Measurements from ENCODE around the gene ASMT.
"Not testable (repeated sequence)": the region's sequence is repeated elsewhere in the genome, so short reads cannot be mapped to it uniquely, and the experiment has no call there.

ASMT gene

DNA sequence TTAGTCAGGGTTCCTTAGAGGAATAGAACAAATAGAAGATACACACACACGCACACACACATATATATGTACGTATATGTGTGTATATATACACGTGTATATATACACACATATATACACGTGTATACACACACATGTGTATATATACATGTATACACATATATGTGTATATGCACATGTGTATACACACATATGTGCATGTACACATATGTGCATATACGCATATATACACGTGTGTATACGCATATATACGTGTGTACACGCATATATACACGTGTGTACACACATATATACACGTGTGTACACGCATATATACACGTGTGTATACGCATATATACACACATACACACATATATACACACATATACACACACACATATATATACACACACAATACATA, 41.5 kb downstream of the ASMT start:
- no peak for DNase-seq

DNA sequence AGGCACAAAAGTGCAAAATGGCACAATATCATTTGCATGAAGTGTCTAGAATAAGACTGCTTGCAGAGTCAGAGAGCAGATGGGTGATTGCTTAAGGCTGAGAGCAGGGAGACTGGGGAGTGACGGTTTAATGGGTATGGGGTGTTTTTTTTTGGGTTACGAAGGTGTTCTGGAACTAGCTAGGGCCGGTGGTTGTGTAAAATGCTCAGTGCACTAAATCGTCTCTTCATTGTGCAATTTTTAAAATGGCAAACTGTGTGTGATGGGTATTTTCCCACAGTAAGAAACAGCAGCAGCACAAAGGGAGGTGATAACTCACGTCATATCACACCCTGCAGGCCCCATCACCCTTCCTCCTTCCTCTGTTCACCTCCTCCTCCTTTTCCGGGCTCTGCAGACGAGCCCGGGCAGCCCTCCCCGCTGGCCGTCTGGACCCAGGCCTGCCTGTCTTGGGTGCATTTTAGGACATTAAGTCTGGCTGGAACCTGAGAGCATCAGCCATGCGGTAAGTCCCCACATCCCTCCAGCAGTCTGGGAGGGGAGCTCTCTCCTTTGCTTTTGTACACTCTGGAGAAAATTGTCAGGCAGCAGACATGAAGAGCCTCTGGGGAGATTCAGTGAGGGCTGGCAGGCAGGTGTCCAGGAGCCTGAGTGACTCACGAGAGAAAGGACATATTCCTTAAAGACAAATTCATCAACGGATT, 42.7 kb downstream of the ASMT start:
- peak; percentile 6 for DNase-seq

DNA sequence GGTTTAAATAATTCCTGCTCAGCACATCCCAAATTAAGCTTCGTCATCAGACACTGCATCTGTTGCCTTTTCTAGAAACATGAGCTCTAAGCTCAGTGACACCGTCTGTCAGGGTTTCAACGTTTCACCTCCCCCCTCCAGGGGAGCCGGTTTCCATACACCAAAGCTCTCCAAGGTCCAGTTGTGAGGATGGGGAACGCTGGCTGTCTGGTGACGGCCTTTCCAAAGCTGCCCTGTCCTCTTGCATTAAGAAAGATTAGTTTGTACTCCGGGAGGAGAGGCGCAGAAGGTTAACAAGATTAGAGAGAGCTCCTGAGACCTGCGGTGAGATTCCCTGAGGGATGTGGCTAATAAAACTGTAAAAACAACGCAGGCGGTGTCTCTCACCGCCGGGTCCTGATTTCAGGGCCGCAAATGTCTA, 43.2 kb downstream of the ASMT start:
- no peak for DNase-seq

DNA sequence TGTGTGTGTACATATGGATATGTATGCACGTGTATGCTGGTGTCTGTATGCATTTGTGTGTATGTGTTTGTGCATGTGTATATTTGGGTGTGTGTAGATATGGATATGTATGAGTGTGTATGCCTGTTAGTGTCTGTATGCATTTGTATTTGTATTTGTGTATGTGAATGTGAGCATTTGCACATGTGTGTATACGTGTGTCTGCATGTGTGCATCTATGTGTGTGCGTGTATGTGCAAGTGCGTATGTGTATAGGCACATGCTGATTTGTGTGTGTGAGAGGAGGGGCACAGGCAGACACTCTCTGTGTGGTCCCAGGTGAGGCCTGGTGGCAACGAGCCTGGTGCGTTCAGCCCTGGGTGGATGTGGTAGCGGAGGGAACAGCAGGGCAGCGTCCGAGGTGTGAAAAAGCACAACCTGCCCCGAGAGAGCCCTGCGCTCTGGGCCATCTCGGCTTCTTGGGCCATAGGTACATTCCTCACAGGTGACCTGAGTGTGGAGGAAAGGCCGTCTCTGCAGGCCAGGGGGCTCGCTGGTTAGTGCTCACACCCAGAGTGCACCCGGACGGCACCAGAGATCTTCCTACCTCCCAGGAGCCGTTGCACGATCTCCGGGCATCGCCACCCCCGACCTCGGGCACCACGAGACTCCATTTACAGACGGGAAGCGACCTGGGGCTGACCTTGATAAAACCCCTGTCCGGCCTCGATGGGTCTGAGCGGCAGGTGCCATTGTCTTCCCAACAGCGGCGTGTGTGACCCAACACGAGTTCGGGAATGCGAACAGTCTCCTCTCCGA, 45.0 kb downstream of the ASMT start:
- no peak for DNase-seq

DNA sequence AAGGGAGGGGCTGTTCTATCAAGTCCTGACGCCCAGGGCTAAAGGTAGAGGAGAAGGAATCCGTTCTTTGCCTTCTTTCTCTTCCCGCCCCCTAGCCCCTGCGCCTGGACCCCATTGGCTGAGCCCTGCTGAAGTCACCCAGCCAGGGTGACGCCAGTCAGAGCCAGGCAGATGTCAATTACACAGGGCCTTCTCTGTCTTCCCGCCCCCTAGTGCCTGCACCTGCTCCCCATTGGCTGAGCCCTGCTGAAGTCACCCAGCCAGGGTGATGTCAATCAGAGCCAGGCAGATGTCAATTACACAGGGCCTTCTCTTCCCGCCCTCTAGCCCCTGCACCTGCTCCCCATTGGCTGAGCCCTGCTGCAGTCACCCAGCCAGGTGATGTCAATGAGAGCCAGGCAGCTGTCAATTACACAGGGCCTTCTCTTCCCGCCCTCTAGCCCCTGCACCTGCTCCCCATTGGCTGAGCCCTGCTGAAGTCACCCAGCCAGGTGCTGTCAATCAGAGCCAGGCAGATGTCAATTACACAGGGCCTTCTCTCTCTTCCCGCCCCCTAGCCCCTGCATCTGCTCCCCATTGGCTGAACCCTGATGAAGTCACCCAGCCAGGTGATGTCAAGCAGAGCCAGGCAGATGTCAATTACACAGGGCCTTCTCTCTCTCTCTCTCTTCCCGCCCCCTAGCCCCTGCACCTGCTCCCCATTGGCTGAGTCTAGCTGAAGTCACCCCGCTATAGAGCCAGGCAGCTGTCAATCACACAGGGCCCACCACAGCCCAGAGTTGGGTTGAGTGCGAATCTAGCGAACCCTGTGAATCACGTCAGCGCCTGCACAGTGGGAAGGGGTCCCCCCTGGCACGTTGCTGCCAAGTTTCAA, 46.4 kb downstream of the ASMT start:
- no peak for DNase-seq

DNA sequence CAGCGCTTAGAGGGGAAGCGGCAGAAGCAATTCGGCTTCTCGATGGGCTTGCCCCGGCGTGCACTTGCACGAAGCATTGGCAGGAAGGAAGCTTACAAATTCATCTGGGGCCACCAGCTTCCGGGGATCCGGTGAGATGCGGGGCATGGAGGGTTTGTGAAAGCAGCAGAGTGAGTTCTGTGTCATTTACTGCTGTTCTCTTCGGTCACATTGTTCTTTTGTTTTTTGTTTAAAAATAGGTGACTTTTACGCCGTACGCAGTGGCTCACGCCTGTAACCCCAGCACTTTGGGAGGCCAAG, 47.0 kb downstream of the ASMT start:
- no peak for DNase-seq

DNA sequence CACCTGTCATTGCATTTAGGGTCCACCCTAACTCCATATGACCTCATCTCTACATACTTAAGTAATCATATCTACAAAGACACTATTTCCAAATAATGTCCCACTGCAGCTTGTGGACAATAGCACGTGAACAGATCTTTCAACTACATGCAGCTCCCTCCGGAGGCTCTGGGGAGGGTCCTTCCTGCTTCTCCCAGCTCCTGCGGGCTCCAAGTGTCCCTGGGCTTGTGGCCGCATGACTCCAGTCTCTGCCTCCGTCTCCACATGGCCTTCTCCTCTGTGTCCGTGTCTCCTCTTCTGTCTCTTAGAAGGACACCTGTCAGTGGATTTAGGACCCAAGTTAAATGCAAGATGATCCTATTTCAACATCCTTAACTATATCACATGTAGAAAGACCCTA, 52.7 kb downstream of the ASMT start:
- DNase-seq: no peak

DNA sequence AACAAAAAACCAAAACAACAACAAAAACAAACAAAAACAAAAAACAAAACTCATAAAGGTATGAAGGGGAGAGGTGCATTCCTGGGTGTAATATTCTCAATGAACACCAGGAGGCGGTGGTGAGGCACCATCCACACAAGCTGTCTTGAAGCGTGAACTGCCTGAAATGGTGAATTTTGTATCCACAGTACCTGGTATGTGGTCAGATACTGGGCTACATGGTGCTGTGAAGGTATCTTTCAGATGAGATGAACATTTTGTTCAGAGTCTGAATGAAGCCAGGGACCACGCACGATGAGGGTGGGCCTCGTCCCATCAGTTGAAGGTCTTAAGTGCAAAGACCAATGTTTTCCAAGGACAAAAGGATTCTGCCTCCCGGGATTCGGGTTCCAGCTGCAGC, 58.5 kb downstream of the ASMT start:
- DNase-seq: no peak

DNA sequence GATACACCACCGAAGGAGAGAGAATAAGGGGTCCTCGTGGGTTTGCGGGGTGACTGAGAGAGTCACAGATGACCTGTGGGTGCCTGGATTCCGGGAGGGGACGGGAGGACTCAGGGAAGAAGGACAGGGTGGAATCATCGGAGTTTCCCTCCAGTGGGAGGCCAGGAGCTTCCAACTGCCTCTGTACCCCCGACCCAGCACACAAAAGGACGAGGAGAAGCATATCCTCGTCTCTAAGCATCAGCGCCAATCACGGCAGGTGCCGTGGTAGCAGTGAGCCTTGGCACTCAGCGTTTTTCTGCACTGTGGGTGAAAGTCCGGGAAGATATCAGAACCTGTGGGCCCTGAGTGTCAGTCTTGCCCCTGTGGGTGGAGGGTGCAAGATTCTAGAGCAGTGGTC, 62.0 kb downstream of the ASMT start:
- no peak for DNase-seq

DNA sequence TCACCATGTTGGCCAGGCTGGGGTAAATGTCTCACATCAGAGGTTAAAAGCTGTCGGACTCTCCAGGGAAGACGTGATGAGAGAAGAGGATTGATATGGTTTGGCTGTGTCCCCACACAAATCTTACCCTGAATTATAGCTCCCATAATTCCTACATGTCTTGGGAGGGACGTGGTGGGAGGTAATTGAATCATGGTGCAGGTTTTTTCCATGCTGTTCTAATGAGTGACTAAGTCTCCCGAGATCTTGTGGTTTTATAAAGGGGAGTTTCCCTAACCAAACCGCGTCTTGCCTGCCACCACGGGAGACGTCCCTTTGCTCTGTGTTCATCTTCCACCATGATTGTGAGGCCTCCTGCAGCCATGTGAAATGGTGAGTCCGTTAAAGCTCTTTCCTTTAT, 64.4 kb downstream of the ASMT start:
- no peak for DNase-seq

DNA sequence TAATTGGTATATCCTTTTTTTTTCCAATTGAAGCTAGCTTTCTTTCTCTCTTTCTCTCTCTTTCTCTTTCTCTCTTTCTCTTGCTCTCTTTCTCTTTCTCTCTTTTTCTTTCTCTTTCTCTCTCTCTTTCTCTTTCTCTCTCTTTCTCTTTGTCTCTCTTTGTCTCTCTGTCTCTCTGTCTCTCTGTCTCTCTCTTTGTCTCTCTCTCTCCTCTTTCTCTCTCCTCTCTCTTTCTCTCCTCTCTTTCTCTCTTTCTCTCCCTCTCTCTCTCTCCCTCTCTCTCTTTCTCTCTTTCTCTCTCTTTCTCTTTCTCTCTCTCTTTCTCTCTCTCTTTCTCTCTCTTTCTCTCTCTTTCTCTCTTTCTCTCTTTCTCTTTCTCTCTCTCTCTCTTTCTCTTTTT, 66.6 kb downstream of the ASMT start:
- DNase-seq: no peak

DNA sequence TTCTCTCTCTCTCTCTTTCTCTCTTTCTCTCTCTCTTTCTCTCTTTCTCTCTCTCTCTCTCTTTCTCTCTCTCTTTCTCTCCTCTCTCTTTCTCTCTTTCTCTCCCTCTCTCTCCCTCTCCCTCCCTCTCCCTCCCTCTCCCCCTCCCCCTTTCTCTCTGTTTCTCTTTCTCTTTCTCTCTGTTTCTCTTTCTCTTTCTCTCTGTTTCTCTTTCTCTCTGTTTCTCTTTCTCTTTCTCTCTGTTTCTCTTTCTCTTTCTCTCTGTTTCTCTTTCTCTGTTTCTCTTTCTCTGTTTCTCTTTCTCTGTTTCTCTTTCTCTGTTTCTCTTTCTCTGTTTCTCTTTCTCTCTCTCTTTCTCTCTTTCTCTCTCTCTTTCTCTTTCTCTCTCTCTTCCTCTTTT, 67.0 kb downstream of the ASMT start:
- not testable (repeated sequence) for DNase-seq

DNA sequence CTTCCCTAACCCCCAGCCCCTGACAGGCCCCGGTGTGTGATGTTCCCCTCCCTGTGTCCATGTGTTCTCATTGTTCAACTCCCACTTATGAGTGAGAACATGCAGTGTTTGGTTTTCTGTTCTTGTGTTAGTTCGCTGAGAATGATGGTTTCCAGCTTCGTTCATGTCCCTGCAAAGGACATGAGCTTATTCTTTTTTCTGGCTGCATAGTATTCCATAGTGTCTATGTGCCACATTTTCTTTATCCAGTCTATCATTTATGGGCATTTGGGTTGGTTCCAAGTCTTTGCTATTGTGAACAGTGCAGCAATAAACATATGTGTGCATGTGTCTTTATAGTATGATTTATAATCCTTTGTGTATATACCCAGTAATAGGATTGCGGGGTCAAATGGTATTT, 67.6 kb downstream of the ASMT start:
- DNase-seq: not testable (repeated sequence)

DNA sequence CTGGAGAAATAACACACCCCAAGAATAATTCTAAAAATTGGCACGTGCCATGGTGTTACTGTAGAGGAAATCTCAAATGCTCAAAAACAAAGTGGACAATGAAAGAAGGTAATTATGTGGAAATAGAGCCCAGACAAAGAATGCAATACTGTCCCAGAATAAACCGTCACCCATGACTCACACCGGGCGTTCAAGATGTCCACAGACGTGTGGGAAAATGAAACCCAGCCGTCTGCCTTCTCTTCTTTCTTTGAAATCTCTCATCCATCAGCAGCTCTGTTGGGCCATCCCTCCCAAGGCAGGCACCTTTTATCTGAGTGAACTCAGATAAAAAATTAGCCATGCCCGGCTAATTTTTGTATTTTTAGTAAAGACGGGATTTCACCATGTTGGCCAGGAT, 70.0 kb downstream of the ASMT start:
- DNase-seq: not testable (repeated sequence)

DNA sequence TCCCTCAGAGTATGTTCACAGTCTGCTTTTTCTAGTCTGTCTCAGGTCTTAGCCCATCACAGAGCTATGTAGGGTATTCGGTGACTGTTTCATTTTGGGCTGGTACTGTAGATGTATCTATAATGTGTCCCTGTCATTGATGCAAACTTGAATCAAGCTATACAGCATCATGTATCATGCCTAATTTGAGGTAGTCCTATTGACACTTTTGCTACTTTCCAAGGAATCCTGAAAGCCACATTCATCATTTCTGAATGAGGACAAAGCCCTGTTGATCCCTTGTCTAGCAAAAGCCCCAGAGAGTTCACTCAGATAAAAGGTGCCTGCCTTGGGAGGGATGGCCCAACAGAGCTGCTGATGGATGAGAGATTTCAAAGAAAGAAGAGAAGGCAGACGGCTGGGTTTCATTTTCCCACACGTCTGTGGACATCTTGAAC, 70.6 kb downstream of the ASMT start:
- DNase-seq: not testable (repeated sequence)

DNA sequence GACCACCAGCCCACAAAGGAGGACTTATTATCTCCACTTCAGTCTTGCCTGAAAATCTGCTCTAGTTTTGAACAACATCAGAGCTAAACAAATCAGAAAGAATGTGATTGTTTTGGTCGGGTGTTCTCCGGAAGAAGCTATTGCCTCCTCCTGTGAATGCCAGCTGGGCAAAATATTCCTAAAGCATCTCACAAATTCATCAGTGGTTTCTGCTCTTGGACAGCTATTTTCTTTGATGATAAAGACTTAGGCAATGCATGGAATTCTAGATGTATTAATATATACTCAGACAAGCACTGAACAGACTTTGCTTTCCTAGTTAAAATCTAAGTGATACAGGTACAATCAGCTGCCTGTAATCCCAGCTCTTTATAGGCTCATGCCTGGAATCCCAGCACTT, 71.8 kb downstream of the ASMT start:
- DNase-seq: no peak
